Measurements from ENCODE around the gene SYNE2. TPM values are rescaled to one million over a fixed set of nuclear protein-coding genes. Genes with fewer than 3 reads are reported as not detected.

Gene SYNE2
- total RNA-seq, 4 donors from 2014 or later: 96.9 to 207 (median 182) TPM

GRCh38 chr14:64217308-64217707 is 364.5 kb downstream of the SYNE2 start:
- peak; percentile 73 for DNase-seq
- H3K27me3 ChIP-seq: no peaks in the 10 kb centered on the region
- TF ChIP-seq POLR2A (IDR thresholded peaks at IDR 0.05) (peak in 1 of 2 donors; percentile 55), CTCF (IDR thresholded peaks at IDR 0.05 in 4 of 5, conservative IDR thresholded peaks at IDR 0.05 in 1 of 5) (no peak)
- peak overlapping the region; percentile 50 to 67 (median 58) for H3K4me3 ChIP-seq
- intact Hi-C loops (cut with DNase I; ENCODE audit: low total_unique reads): loop anchor here (5.0 kb wide), 1 partner anchor 355 kb away; no protein-coding TSS in a partner anchor
- no peaks in the 10 kb centered on the region for H3K9me3 ChIP-seq
- peaks cover 78 to 81% of the 10 kb centered on the region in 2 donors for H3K4me1 ChIP-seq
- peak overlapping the region; percentile 89 to 99 (median 96) for H3K27ac ChIP-seq
- in situ Hi-C loops (cut with MboI; ENCODE audit: low sequenced_read_pairs in 4 of 4): no loop called here
- H3K36me3 ChIP-seq: peaks cover 0 to 41% of the 10 kb centered on the region in 2 donors
- ATAC-seq: peak; percentile 25 to 28

GRCh38 chr14:64217834-64218233 is 365.0 kb downstream of the SYNE2 start:
- Histone ChIP-seq H3K4me1 (peaks cover 80 to 85% of the 10 kb centered on the region in 2 donors), H3K27me3 (no peaks in the 10 kb centered on the region), H3K27ac (peak overlapping the region; percentile 89 to 99 (median 96))

GRCh38 chr14:64218344-64219240 is 365.8 kb downstream of the SYNE2 start:
- Histone ChIP-seq H3K4me3 (peak overlapping the region in 2 of 4 donors; percentile 3 to 28), H3K27me3 (no peaks in the 10 kb centered on the region), H3K36me3 (peaks cover 0 to 45% of the 10 kb centered on the region in 2 donors), H3K9me3 (no peaks in the 10 kb centered on the region), H3K4me1 (peaks cover 75 to 85% of the 10 kb centered on the region in 2 donors), H3K27ac (peak overlapping the region; percentile 89 to 99 (median 96))
- ATAC-seq (no peak), DNase-seq (peak; percentile 65 to 67)
- in situ Hi-C loops (cut with MboI; ENCODE audit: low sequenced_read_pairs in 4 of 4) (no loop called here), intact Hi-C loops (cut with DNase I; ENCODE audit: low total_unique reads) (loop anchor here (5.0 kb wide), 1 partner anchor 356 kb away; no protein-coding TSS in a partner anchor)
- TF ChIP-seq POLR2A (IDR thresholded peaks at IDR 0.05) (peak in 1 of 2 donors; percentile 27), CTCF (IDR thresholded peaks at IDR 0.05 in 4 of 5, conservative IDR thresholded peaks at IDR 0.05 in 1 of 5) (no peak)

More at GRCh38 chr14:64217834-64218233, 365.0 kb downstream of the SYNE2 start:
- H3K9me3 ChIP-seq: no peaks in the 10 kb centered on the region
- H3K36me3 ChIP-seq: peaks cover 0 to 41% of the 10 kb centered on the region in 2 donors
- ATAC-seq (no peak), DNase-seq (no peak)
- intact Hi-C loops (cut with DNase I; ENCODE audit: low total_unique reads) (loop anchor here (5.0 kb wide), 1 partner anchor 356 kb away; no protein-coding TSS in a partner anchor), in situ Hi-C loops (cut with MboI; ENCODE audit: low sequenced_read_pairs in 4 of 4) (no loop called here)
- no peak for TF ChIP-seq POLR2A (IDR thresholded peaks at IDR 0.05)
- TF ChIP-seq CTCF (IDR thresholded peaks at IDR 0.05 in 4 of 5, conservative IDR thresholded peaks at IDR 0.05 in 1 of 5): no peak
- peak overlapping the region in 2 of 4 donors; percentile 28 for H3K4me3 ChIP-seq

GRCh38 chr14:64220056-64220455 is 367.3 kb downstream of the SYNE2 start:
- Histone ChIP-seq H3K36me3 (peaks cover 0 to 60% of the 10 kb centered on the region in 2 donors), H3K27me3 (no peaks in the 10 kb centered on the region), H3K9me3 (no peaks in the 10 kb centered on the region), H3K4me1 (peaks cover 84 to 85% of the 10 kb centered on the region in 2 donors), H3K27ac (peak overlapping the region; percentile 89 to 99 (median 96)), H3K4me3 (peak overlapping the region in 3 of 4 donors; percentile 24 to 40 (median 26))
- in situ Hi-C loops (cut with MboI; ENCODE audit: low sequenced_read_pairs in 4 of 4) (no loop called here), intact Hi-C loops (cut with DNase I; ENCODE audit: low total_unique reads) (loop anchor here (2.0 to 5.0 kb wide), 2 partner anchors 105 to 282 kb away; partner anchors contain the start of genes ZBTB1 and ZBTB25)
- DNase-seq (peak in 1 of 2 donors; percentile 67), ATAC-seq (peak in 1 of 2 donors; percentile 18)
- no peak for TF ChIP-seq CTCF (IDR thresholded peaks at IDR 0.05 in 4 of 5, conservative IDR thresholded peaks at IDR 0.05 in 1 of 5)
- no peak for TF ChIP-seq POLR2A (IDR thresholded peaks at IDR 0.05)
